ENCODE measurements around the gene TNIK.

Gene TNIK

DNA sequence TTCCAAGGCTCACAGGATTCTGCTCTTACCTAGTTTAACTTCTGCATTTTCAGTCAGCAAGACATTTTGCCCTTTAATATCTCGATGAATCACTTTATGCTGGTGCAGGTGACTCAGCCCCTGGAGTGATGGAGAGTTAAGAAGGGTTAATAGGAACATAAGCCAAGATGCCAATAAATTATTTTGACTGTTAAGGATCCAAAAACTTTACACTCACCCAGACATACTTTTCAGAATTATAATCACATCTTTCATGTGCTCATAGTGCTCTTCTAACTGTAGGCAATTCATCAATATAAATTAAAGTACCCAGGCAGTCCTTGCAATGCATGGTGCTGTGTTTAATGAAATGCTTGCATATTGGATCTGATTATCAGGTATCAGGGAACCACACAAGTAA, 269.5 kb downstream of the TNIK start:
- H3K9me3 ChIP-seq (ENCODE audit: control insufficient read depth, insufficient read depth, low read length) = no peaks in the 10 kb centered on the region
- H3K9me2 ChIP-seq (replicated peaks; ENCODE audit: control insufficient read depth, low read length) = no peaks in the 10 kb centered on the region
- no peaks in the 10 kb centered on the region for H3K36me3 ChIP-seq (ENCODE audit: control insufficient read depth, low read length)
- H3K4me1 ChIP-seq (ENCODE audit: control insufficient read depth, low read length) = no peaks in the 10 kb centered on the region
- no peaks in the 10 kb centered on the region for H3K79me2 ChIP-seq (ENCODE audit: control insufficient read depth, low read length)
- TF ChIP-seq, protein P1, sequence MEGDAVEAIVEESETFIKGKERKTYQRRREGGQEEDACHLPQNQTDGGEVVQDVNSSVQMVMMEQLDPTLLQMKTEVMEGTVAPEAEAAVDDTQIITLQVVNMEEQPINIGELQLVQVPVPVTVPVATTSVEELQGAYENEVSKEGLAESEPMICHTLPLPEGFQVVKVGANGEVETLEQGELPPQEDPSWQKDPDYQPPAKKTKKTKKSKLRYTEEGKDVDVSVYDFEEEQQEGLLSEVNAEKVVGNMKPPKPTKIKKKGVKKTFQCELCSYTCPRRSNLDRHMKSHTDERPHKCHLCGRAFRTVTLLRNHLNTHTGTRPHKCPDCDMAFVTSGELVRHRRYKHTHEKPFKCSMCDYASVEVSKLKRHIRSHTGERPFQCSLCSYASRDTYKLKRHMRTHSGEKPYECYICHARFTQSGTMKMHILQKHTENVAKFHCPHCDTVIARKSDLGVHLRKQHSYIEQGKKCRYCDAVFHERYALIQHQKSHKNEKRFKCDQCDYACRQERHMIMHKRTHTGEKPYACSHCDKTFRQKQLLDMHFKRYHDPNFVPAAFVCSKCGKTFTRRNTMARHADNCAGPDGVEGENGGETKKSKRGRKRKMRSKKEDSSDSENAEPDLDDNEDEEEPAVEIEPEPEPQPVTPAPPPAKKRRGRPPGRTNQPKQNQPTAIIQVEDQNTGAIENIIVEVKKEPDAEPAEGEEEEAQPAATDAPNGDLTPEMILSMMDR (IDR thresholded peaks at IDR 0.05; ENCODE audit: low read depth, low read length, poor library complexity, severe bottlenecking) = no peak
- H3K27me3 ChIP-seq (ENCODE audit: control insufficient read depth, low read length) = peaks cover 4% of the 10 kb centered on the region; the same call in 1 of the 2 replicates
- no peaks in the 10 kb centered on the region for H3F3A ChIP-seq (ENCODE audit: control insufficient read depth, insufficient read depth)
- no peak overlapping the region for H3K4me2 ChIP-seq (ENCODE audit: low read length)
- no peaks in the 10 kb centered on the region for H4K20me1 ChIP-seq (ENCODE audit: control insufficient read depth, insufficient read depth, low read depth, low read length)
- no peak overlapping the region for H3K27ac ChIP-seq (ENCODE audit: low read depth, low read length)
- H3K4me3 ChIP-seq (ENCODE audit: low read length) = no peak overlapping the region

DNA sequence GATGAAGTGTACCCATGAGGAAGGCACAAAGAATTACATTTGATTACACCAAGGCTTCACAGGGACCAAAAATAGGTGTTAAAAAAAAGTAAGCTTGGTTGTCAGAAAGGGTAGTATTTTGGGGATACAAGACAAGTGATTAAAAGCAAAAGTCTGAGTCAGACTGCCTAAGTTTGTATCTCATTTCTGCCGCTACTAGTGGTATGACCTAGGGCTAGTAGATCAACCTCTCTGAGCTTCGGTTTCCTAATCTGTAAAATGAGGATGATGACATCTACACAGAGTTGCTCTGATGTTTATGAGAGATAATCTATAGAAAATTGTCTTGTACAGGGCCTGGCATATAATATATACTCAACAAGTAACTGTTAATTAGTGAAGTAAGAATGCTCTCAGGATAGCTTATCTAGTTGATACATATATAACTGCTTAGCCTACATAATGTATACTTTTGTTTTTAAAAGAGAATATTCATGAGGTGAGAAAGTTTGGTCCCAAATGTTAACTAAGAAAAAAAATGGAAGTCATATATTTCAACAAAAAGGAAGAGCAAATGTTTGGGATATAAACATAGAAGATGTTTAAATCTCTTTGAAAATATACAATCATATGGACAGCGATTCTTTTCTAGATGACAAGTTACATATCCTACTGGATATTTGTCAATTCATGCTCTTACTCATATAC, 270.7 kb downstream of the TNIK start:
- no peaks in the 10 kb centered on the region for H3K9me2 ChIP-seq (replicated peaks; ENCODE audit: control insufficient read depth, low read length)
- no peaks in the 10 kb centered on the region for H3K79me2 ChIP-seq (ENCODE audit: control insufficient read depth, low read length)
- no peak overlapping the region for H3K4me2 ChIP-seq (ENCODE audit: low read length)
- H3K4me1 ChIP-seq (ENCODE audit: control insufficient read depth, low read length) = no peaks in the 10 kb centered on the region
- H3F3A ChIP-seq (ENCODE audit: control insufficient read depth, insufficient read depth) = no peaks in the 10 kb centered on the region
- no peaks in the 10 kb centered on the region for H3K9me3 ChIP-seq (ENCODE audit: control insufficient read depth, insufficient read depth, low read length)
- no peak overlapping the region for H3K4me3 ChIP-seq (ENCODE audit: low read length)
- TF ChIP-seq, protein P1 (IDR thresholded peaks at IDR 0.05; ENCODE audit: low read depth, low read length, poor library complexity, severe bottlenecking) = no peak
- no peak for TF ChIP-seq EZH2phosphoT487 (IDR thresholded peaks at IDR 0.05; ENCODE audit: borderline replicate concordance, low read length)
- H4K20me1 ChIP-seq (ENCODE audit: control insufficient read depth, insufficient read depth, low read depth, low read length) = no peaks in the 10 kb centered on the region
- H3K36me3 ChIP-seq (ENCODE audit: control insufficient read depth, low read length) = no peaks in the 10 kb centered on the region
- peaks cover 4% of the 10 kb centered on the region; the same call in 1 of the 2 replicates for H3K27me3 ChIP-seq (ENCODE audit: control insufficient read depth, low read length)
- no peak overlapping the region for H3K27ac ChIP-seq (ENCODE audit: low read depth, low read length)

DNA sequence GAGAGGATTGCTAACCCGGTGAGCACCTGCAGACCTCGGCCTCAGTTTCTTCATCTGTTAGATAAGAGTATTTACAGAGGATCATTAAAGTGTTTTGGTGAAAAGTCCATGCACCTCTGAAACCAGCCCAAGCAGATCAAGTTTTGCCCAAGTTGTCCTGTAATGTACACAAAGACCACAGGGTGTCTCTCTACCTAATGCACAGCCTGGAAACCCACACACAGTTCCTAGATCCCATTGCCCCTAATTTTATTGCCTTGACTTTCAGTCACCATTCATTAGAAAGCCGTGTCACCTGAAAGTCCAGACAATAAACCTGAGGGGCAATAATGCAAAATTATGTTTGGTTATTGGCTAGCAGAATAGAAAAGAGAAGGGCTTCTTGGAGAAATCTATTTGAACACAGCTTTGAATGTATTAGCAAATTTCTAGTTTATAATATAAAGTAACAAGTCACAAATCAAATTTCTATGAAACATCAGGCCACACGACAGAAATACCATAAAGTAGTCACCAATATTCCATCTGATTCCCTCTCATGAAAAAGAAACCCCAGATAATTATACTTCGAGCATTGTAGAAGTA, 272.4 kb downstream of the TNIK start:
- TF ChIP-seq, protein P1 (IDR thresholded peaks at IDR 0.05; ENCODE audit: low read depth, low read length, poor library complexity, severe bottlenecking) = peak; percentile 54
- no peak for TF ChIP-seq EZH2phosphoT487 (IDR thresholded peaks at IDR 0.05; ENCODE audit: borderline replicate concordance, low read length)
- Histone ChIP-seq H3K79me2 (ENCODE audit: control insufficient read depth, low read length) (no peaks in the 10 kb centered on the region), H3K27ac (ENCODE audit: low read depth, low read length) (no peak overlapping the region), H3K36me3 (ENCODE audit: control insufficient read depth, low read length) (no peaks in the 10 kb centered on the region), H3K4me3 (ENCODE audit: low read length) (no peak overlapping the region), H3F3A (ENCODE audit: control insufficient read depth, insufficient read depth) (no peaks in the 10 kb centered on the region), H3K9me3 (ENCODE audit: control insufficient read depth, insufficient read depth, low read length) (no peaks in the 10 kb centered on the region), H3K4me2 (ENCODE audit: low read length) (no peak overlapping the region), H4K20me1 (ENCODE audit: control insufficient read depth, insufficient read depth, low read depth, low read length) (no peaks in the 10 kb centered on the region), H3K4me1 (ENCODE audit: control insufficient read depth, low read length) (no peaks in the 10 kb centered on the region), H3K9me2 (replicated peaks; ENCODE audit: control insufficient read depth, low read length) (no peaks in the 10 kb centered on the region), H3K27me3 (ENCODE audit: control insufficient read depth, low read length) (peaks cover 4% of the 10 kb centered on the region; the same call in 1 of the 2 replicates)

Data from DOHH2 (cell line).